DMS53 treated with DMSO at 0.1 percent for 48 hours (cell line): Measurements from ENCODE around the gene MAMDC4.
"Not testable (repeated sequence)": the region's sequence is repeated elsewhere in the genome, so short reads cannot be mapped to it uniquely, and the experiment has no call there.

ENCODE experiments used
- DNase-seq: peaks from one replicate; lab custom pipeline; 2025; ENCODE audit not compliant: unreplicated experiment; lab: John Stamatoyannopoulos, UW

The MAMDC4 gene

DNA sequence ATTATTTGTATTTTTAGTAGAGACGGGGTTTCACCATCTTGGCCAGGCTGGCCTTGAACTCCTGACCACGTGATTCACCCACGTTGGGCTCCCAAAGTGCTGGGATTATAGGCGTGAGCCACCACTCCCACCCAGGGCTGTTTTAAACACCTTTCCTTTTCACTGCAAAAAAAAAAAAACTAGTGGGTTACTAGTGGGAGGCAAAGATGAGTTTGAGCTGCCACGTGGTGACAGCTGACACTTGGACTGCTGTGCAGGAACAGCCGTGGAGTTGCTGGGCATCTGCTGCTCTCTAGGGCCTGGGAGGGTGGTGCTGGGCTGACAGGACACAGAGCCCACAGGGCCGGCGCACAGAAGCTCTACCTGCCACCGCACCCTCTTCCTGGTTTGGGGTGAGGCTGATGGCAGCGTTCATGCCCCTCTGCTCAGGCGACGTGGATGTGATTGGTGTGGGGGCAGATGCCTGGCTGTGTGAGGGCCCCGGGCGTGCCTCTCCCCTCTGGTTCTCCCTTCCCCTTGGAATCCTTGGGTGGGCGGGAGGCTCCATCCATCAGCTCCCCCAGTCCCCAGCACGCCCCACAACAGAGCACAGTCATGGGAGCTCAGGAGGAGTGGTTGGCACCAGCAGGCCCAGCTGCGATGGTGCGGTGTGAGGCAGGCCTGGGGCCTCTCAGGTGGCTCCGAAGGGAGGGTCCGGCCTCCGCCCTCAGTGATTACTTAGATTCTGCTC, 27.5 kb upstream of the MAMDC4 start:
- no peak for DNase-seq

DNA sequence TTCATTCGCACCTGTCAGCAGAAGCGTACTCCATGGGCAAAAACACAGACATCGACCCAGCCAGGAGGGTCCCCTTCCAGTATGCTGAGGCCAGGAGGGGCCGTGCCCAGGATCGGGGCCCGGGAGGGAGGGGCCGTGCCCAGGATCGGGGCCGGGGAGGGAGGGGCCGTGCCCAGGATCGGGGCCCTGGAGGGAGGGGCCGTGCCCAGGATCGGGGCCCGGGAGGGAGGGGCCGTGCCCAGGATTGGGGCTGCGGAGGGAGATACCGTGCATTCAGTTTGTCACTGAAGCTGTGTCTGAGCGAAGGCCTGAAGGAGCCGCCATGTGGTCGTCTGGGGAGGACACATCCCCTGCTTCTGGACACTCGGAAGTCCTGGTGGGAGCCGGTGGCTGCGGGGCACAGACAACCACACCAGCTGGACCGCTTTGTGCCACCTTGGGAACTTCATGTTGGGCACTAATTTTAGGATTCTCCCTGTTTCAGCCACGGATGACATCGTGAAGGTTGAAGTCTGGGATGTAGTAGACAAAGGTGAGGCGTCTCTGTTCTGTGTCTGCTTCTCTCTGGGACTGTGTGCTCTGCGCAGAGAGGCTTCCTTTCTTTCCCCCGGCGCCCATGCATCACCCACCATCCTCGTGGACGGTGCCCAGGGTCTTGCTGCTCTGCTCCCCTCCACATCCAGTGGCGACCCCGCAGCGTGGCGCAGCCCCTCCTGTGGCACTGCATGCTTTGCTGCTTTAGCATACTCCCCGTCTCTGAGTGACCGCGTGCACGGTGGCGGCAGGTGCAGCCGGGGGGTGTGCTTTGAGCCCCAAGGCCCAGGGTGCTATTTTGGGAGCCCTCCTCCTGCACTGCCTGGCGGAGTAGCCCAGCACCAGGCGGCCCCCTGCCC, 26.6 kb upstream of the MAMDC4 start:
- no peak for DNase-seq

DNA sequence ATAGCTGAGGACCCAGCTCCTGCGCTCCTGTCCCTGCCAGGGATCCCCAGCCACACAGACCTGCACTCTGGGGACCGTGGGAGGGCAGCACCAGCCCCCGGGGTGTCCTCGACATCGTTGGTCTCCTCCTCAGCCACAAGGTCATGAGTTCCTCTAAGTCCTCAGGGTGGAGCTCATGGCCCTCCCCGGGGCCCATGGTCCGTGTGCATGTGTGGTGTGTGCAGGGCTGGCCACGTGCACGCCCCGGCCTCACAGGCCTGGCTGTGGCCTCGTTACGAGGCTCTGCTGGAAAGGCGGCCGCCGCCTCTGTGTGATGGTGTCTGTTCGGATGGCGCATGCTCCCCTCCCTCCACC, 26.0 kb upstream of the MAMDC4 start:
- DNase-seq: no peak

DNA sequence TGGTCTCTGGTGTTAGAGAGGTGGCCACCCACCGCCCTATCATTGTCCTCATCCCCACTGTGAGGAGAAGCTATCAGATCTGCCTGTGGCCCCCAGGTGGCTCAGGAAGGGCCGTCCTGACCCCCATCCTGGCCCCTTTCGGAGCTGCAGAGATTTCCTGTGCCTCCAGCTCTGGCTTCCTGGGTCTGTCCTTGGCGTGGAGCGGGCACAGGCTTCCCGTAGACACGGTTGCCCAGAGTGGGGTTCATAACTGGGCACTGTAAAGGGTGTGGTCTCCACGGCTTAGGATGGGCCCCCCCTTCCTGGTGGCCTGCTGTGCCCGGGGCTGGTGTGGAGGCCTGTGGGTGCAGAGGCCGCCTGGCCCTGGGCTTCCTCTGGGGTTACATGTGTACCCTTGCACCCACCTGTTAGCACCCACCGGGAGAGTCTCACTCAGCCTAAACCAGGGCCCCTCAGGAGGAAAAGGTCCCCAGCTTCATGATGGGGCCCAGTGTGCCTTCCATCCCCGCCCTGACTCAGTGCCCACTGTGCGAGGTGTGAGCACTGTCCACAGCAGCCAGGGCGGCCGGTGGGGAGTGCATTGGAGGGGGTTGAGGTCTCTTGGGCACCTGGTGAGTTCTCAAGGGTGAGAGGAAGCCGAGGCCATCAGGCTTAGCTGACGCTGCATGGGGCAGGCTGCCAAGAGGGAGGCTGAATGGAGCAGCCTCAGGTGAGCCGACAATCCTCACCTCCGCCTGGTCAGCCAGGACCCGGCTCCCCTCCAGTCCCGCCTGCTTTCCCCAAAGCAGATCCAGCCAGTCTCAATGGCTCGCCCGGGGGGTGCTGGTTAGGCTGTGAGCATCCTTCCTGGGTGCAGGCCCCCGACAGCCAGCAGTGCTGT, 25.2 kb upstream of the MAMDC4 start:
- DNase-seq: no peak

DNA sequence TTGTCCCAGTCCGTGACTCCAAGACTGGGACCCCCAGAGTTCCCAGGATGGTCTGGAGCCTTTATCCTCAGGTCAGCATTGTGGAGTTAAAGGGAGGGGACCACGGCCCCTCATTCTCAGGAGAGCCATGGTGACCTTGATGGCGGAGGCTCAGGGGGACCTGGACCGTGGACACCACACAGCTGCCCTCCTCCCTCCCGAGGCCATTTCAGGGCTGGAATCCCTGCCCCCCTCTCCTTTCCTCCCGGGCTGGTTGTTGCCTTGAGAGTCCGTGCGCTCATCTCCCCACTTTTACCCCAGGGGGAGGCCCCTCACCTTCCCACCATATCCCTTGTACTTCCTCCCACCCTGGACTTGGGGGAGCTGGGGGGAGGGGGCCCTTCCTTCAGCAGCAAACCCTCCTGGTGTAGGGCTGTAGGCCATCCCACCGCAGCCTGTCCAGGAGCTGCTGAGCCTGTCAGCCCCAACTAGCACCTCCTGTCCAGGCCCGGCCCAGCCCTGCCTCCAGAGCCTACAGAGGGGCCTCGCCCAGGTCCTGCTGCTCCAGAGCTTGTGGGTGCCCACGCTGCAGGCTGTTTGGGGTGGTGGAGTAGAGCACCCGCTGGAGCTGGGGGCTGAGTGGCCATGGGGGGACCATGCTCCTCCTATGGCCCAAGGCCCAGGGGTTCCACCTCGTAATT, 24.2 kb upstream of the MAMDC4 start:
- no peak for DNase-seq

DNA sequence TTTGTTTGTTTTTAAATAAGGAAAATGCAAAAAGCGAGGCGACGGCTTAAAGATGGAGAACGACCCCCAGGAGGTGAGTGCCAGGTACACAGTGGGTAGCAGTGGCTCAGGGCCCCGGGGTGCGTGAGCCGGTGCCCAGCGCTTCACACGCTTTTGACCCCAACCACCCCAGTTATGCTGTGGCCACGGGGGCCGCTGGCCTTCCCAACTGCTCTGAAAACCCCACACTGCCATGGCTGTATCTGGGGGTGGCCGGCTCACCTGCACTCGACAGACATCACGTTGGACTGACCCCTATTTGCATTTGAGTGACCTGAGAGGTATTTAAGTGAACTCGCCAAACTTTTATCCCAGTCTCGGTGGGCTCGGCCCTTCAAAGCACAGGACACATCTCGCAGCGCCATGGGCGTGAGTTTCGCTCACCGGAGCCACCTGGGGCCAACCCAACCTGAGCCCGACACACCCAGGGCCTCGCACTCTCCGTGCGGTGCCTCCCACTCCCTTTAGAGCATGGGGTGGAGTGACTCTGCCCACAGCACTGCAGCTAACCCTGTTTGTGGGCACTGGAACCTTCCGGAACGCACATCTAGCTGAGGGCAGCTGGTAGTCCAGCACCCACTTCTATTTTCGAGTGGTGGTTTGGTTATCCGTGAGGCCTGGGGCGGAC, 23.5 kb upstream of the MAMDC4 start:
- DNase-seq: no peak

DNA sequence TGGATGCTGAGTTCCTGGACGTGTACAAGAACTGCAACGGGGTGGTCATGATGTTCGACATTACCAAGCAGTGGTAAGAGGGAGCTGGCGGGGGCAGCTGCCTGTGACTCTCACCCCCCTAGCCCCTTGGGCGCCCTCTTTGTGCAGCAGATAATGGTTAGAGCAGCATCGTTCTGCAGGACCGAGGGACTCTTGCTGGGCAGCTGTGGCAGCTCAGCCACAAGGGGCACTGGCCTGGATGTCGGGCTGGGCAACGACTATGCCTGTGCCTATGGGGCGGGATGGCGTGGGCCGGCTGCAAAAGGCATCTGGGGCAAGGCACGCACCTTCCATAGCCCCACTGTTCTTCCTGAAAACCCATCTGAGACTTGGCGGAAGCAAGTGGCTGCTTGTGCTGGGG, 22.7 kb upstream of the MAMDC4 start:
- DNase-seq: no peak

DNA sequence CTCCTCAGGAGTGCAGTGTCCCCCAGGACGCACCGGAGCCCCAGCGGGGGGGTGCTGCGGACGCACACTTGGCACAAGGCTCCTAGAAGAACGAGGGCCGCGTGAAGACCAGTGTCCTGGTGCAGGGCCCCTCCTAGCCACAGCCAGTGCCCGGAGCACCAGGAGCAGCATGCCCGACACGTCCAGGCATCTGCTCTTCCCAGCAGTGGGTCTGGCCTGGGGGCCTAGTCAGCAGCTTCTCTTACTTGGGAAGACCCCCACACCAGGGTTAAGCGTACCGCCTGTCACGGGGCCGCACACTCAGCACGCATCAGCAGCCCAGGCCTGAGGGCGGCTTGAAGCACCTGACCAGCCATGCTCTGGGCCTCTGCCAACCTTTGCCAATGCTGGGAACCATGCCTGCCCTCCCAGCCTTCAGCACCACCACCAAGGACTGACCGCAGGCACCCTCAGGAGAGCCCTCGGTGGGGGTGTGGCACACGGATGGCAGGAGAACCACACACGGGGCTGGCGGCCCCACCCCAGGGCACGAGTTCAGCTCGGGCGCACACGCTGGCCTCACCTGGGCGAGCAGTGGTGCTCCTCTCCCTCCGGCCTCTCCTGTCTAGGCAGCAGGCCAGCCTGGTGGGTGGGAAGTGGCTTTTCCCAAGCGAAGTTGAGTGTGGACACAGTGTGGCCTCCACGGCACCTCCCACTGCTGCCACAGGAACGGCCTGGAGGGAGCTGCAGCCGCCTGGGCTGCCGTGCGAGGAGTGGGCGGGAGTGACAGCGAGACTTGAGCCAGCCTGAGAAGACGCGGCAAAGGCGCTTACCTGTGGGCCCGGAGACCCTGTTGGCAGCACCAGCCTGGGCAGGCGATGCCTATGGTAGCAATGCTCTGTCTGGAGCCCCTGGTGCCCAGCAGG, 21.9 kb upstream of the MAMDC4 start:
- DNase-seq: no peak

DNA sequence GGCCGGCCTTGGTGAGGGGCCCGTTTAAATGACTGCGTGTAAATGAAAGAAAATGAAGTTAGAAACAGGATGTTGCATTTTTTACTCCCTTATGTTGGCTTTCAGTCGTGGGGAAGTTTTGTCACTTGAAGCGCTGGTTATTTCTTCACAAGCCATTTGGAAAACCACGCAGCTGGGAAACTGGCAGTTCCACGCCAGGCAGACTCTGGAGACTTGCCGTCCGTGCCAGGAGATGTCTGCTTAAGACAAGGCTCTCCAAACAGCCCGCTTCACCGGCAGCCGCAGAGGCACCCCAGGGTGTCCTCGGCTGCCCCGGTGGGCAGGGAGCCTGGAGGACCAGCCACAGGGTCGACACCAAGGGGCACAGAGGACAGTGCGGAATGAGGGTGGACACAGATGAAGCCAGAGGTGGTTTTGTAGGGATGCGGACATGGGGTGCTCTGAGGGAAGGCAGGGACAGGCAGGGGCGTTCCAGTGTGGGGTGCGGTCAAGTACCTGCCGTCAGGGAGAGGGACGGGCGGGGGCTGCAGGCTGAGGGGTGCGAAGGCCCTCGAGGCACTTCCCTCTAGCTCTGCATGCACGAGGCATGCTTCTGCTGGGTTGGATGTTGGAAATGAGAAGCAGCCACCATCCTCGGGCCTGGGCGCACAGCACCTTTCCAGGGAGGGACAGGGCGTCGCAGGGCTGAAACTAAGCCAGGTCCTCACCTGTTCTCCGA, 21.0 kb upstream of the MAMDC4 start:
- no peak for DNase-seq

DNA sequence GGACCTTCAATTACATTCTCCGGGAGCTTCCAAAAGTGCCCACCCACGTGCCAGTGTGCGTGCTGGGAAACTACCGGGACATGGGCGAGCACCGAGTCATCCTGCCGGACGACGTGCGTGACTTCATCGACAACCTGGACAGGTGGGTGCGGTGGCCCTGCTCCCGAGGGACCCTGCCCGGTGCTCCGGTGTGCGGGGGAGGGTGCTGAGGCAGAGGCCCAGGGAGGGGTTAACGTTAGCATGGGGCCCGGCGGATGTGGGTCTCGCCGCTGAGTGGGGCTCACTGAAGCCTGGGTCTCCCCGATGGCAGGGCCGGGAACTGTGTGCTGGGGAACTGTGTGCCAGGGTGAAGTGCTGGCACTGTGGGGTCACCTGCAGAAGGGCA, 20.4 kb upstream of the MAMDC4 start:
- DNase-seq: no peak

DNA sequence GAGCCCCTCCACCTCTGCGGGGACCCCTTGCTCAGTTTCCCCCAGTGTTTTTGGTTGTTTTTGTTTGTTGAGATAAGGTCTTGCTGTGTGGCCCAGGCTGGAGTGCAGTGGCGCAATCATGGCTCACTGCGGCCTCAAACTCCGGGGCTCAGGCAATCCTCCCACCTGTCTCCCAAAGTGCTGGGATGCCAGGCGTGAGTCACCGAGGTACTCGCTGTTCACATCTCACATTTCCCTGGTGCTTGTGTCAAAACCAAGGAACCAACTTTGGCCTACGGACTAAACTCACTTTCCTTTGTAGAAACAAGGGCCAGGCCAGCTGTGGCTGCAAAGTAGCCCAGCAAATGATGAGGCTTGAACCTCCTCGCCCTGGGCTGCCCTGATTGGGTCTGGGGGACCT, 19.6 kb upstream of the MAMDC4 start:
- DNase-seq: no peak

DNA sequence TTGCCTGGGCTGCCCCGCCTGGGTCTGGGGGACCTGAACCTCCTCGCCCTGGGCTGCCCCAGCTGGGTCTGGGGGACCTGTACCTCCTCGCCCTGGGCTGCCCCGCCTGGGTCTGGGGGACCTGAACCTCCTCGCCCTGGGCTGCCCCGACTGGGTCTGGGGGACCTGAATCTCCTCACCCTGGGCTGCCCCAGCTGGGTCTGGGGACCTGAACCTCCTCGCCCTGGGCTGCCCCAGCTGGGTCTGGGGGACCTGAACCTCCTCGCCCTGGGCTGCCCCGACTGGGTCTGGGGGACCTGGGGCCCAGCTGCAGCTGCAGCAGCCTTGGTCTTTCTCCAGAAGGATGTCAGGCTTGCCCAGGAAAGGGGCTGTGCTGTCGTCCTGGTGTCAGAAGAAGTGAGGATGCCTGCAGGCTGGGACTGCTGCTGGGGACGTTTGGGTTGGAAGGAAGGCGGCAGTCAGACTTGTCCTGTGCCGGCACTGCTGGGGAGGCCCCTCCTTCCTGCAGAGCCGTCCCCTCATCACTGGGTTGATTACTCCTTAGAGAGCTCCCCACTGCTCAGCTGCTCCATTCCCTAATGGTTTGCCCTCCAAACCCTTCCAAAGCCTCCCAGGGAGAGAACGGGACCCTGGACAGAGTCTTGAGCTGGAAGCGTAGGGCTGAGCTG, 18.6 kb upstream of the MAMDC4 start:
- DNase-seq: not testable (repeated sequence)

DNA sequence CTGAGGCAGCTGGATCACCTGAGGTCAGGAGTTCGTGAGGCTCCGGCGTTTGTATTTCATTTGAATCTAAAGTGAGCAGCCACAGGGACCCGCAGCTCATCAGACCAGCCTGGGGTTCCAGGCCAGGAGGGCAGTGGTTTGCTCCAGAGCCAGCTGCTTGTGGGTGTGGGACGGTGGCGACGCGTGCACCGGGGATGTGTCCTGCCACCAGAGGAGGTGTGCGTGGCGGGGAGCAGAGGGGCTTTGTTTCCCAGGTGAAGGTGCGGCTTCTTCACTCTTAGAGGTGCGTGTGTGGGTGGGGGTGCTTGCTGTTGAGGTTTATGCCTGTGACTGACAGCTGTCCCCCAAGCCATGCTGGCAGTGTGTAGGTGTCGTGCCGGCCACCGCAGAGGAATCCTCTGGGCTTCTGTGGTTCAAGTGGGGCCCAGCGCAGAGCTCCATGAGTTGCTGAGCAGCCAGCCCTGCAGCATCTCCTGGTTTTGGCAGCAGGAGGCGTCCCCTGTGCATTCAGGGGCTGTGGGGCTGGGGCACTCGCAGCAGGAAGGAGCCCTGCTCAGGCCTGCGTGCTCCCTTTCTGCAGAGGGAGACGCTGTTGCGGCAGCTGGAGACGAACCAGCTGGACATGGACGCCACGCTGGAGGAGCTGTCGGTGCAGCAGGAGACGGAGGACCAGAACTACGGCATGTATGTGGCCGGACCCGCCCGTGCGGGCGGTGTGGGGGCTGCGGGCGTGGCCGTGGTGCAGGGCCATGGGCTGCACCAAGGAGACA, 16.8 kb upstream of the MAMDC4 start:
- no peak for DNase-seq

DNA sequence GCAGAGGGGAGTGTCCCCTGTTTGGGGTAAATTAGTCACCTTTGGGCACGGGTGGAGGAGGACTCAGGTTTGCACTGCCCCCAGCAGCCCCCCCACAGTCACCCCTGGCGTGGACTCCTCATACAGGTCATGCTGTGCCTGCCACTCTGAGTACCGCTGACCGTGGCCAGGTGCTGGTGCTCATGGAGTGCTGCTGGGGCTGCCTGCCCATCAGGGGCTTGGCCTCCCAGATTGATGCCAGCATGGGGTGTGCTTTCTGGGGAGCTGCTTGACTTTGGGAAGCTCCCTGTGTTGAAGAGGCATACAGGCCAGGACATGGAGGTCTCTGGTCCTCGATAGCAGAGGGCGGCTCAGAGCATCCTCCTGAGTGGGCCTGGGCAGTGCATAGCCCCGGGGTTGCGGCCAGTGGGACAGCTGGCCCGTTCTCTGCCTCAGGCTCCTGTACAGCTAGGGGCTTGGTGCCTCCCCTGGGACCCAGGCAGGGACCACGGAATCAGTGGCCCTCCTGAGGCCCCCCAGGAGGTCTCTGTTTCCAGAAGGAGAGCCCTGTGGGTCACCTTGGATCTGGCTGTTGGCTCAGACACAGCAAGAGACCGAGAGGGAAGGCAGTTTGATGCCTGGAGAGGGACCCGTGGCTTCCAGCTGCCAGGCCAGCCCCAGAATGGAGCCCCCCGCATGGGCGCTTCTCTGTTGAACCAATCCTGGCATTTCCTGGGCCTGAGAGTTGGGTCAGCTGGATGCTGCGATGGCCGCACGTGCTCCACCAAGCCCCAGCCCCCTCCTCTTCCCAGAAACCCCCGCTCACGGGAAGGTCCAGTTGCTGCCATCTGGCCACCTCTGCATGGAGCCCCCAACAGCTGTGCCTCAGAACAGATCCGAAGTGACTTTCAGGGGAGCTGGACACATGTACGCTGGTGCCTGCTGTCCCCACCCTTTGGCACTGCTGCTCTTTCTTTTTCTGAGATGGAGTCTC, 15.9 kb upstream of the MAMDC4 start:
- DNase-seq: no peak

DNA sequence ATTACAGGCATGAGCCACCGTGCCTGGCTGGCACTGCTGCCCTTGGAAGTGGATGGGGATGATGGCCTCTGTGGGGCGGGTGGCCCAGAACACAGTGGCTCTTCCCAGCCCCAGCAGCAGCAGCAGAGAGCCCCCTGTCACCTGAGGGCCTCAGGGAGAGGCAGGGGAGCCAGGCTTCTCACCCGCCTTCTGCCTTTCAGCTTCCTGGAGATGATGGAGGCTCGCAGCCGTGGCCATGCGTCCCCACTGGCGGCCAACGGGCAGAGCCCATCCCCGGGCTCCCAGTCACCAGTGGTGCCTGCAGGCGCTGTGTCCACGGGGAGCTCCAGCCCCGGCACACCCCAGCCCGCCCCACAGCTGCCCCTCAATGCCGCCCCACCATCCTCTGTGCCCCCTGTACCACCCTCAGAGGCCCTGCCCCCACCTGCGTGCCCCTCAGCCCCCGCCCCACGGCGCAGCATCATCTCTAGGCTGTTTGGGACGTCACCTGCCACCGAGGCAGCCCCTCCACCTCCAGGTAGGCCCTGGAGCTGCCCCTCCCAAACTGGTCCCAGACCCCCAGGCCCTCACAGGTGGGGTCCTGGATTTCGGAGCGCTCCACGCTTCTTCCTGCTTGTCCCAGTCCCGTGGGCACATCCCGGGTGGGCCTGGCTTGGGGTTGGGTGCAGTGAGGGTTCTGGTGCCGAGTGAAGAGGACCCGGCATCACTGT, 14.8 kb upstream of the MAMDC4 start:
- DNase-seq: no peak

DNA sequence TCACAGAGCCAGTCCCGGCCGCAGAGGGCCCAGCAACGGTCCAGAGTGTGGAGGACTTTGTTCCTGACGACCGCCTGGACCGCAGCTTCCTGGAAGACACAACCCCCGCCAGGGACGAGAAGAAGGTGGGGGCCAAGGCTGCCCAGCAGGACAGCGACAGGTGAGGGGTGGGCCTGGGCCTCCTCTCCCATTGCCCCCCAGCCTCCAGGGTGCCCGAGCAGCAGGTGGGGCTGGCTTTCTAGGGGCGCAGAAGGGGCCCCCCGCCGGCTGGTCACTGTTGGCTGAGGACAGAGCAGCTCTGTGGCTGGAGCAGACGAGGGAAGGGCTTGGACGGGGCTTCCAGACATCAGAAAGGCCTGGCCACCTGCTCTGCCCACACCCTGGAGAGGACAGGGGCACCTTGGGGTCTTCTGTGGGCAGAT, 14.3 kb upstream of the MAMDC4 start:
- not testable (repeated sequence) for DNase-seq
